OCI-LY1 (cell line): ENCODE measurements around the gene MARK1.

Experiments used
- CTCF ChIP-seq: fragments of 200-600 bp; sonication (generic), shearing (Covaris generic); IDR thresholded peaks from 2 replicates; pipeline ENCODE4 v1.5.1; 2017; ENCODE audit warnings: mild to moderate bottlenecking, antibody characterized with exemption, low read length, moderate library complexity, mixed read lengths
- EZH2 ChIP-seq: fragments of 200-600 bp; sonication (generic), shearing (Covaris generic); IDR thresholded peaks from 2 replicates; pipeline ENCODE4 v1.8.0; 2017; ENCODE audit warnings: borderline replicate concordance, mixed run types, mild to moderate bottlenecking, antibody characterized with exemption, low read length, moderate library complexity, mixed read lengths

- no peak for TF ChIP-seq CTCF
- TF ChIP-seq EZH2: no peak
Measured at GRCh38 chr1:220707160-220707559, 179.2 kb downstream of the MARK1 start.
